Gastrocnemius medialis (tissue), 4 donors: Measurements from ENCODE around the gene SMYD3. TPM values are rescaled to one million over a fixed set of nuclear protein-coding genes. Genes with fewer than 3 reads are reported as not detected.

Experiments used
- ATAC-seq, 2 donors: fragments of 150-250 bp; one replicate each; pipeline ENCODE4 v1.9.1; 2016
- DNase-seq, 2 donors: peaks; one replicate each; pipeline ENCODE4 v3.0.0-alpha.2; 2019
- H3K27ac ChIP-seq, 4 donors: fragments of 200-600 bp; sonication (generic); 1 replicate in 1 of 4; 2 replicates in 3 of 4; pipeline ENCODE4 v1.5.1; 2016 to 2018; ENCODE audit warnings: mild to moderate bottlenecking in 2 of 4, moderate library complexity in 1 of 4
- H3K27me3 ChIP-seq, 3 donors: fragments of 200-600 bp; sonication (generic) in 2 of 3; 1 replicate in 1 of 3; 2 replicates in 2 of 3; pipeline versions ENCODE4 v1.5.1 to v1.6.0; 2016 to 2019; ENCODE audit warnings: mild to moderate bottlenecking in 1 of 3, moderate library complexity in 1 of 3
- H3K36me3 ChIP-seq, 2 donors: fragments of 200-600 bp; sonication (generic) in 1 of 2; one replicate each; pipeline ENCODE4 v1.5.1; 2017 to 2018
- H3K4me1 ChIP-seq, 2 donors: fragments of 200-600 bp; sonication (generic) in 1 of 2; one replicate each; pipeline ENCODE4 v1.5.1; 2016 to 2017; ENCODE audit warnings: mild to moderate bottlenecking in 2 of 2
- H3K4me3 ChIP-seq, 4 donors: fragments of 200-600 bp; sonication (generic) in 3 of 4; 1 replicate in 1 of 4; 2 replicates in 3 of 4; pipeline ENCODE4 v1.5.1; 2016 to 2019; ENCODE audit warnings: mild to moderate bottlenecking in 2 of 4
- H3K9me3 ChIP-seq, 3 donors: fragments of 200-600 bp; sonication (generic) in 2 of 3; 1 replicate in 1 of 3; 2 replicates in 2 of 3; pipeline ENCODE4 v1.5.1; 2016 to 2019
- POLR2A ChIP-seq, 2 donors: fragments of 450-650 bp; IDR thresholded peaks; one replicate each; pipeline ENCODE4 v1.6.1; 2017; ENCODE audit warnings: antibody characterized with exemption in 2 of 2, mild to moderate bottlenecking in 2 of 2, moderate library complexity in 2 of 2
- in situ Hi-C, 4 donors: fragments of 200-750 bp; cut with MboI; loops; one replicate each; pipeline versions ENCODE4 v1.15.0 to v1.8.0; 2017; ENCODE audit warnings: low sequenced_read_pairs in 4 of 4
- intact Hi-C: fragments of 100-400 bp; cut with DNase I; formaldehyde crosslinking; loops from one replicate; pipeline ENCODE4 v1.15.1; 2023; ENCODE audit warnings: low total_unique reads
- total RNA-seq, 4 donors: library from RNA; depleted of rRNA; stranded (reverse); fragments of >200 nt; gene quantifications; one replicate each; pipeline versions ENCODE4 v1.1.0 to v1.2.3, GENCODE V29; 2016
- TF ChIP-seq, protein P1 (sequence below), 5 experiments: fragments of 450-650 bp in 3 of 5; fragments of 200-600 bp in 2 of 5; sonication (generic) in 2 of 5; IDR thresholded peaks in 4 of 5; conservative IDR thresholded peaks in 1 of 5; 1 replicate in 4 of 5; 2 replicates in 1 of 5; pipeline ENCODE4 v1.5.1; 2016 to 2019; ENCODE audit warnings: antibody characterized with exemption in 5 of 5, mild to moderate bottlenecking in 3 of 5, moderate library complexity in 3 of 5

SMYD3 gene
- total RNA-seq, 4 donors from 2014 or later = 4.4 to 10.3 (median 6.3) TPM

DNA sequence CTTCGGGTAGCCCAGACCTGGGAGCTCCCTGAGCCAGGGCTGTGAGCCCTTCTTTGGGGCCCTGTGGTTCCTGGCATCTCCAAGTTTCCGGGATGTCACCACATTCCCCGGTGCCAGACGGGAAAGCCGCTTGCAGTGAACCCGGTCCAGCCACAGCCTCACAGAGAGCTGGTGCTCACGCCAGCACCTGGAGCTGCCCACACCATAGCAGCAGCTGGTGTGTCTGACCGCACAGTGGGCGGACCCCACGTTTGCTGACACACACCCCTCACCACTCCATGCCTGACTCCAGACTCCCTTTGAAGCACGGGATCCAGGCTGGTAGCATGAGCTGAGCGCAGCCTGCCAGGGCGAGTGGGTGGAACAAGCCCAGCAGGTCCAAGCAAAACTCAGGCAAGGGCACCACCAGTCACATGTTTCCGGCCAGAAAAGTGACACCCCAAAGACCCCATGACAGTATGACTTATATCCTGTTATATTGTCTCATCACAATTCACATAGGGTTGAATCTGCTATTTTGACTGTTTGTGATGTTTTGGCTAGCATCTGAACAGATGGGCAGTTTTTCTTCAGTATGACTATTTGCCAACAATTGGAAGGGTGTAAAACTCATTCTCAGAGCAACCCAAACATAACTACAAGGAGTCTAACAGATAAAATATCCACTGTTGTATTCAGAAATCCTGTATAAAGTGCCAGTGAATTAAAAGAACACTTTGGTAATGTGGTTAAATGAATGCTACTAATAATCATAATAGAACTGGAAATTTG, 285.4 kb downstream of the SMYD3 start:
- intact Hi-C loops (no loop called here), in situ Hi-C loops (no loop called here)
- H3K36me3 ChIP-seq = no peaks in the 10 kb centered on the region
- ATAC-seq = no peak
- no peak overlapping the region for H3K27ac ChIP-seq
- TF ChIP-seq POLR2A (IDR thresholded peaks at IDR 0.05) = no peak
- no peak overlapping the region for H3K4me3 ChIP-seq
- H3K4me1 ChIP-seq = no peaks in the 10 kb centered on the region
- no peak for DNase-seq
- H3K27me3 ChIP-seq = no peaks in the 10 kb centered on the region
- H3K9me3 ChIP-seq = no peaks in the 10 kb centered on the region

GRCh38 chr1:246220495-246221065, 286.5 kb downstream of the SMYD3 start:
- in situ Hi-C loops = no loop called here
- intact Hi-C loops = no loop called here
- no peak for TF ChIP-seq POLR2A (IDR thresholded peaks at IDR 0.05)
- TF ChIP-seq, protein P1, sequence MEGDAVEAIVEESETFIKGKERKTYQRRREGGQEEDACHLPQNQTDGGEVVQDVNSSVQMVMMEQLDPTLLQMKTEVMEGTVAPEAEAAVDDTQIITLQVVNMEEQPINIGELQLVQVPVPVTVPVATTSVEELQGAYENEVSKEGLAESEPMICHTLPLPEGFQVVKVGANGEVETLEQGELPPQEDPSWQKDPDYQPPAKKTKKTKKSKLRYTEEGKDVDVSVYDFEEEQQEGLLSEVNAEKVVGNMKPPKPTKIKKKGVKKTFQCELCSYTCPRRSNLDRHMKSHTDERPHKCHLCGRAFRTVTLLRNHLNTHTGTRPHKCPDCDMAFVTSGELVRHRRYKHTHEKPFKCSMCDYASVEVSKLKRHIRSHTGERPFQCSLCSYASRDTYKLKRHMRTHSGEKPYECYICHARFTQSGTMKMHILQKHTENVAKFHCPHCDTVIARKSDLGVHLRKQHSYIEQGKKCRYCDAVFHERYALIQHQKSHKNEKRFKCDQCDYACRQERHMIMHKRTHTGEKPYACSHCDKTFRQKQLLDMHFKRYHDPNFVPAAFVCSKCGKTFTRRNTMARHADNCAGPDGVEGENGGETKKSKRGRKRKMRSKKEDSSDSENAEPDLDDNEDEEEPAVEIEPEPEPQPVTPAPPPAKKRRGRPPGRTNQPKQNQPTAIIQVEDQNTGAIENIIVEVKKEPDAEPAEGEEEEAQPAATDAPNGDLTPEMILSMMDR (IDR thresholded peaks at IDR 0.05 in 4 of 5, conservative IDR thresholded peaks at IDR 0.05 in 1 of 5) = no peak

DNA sequence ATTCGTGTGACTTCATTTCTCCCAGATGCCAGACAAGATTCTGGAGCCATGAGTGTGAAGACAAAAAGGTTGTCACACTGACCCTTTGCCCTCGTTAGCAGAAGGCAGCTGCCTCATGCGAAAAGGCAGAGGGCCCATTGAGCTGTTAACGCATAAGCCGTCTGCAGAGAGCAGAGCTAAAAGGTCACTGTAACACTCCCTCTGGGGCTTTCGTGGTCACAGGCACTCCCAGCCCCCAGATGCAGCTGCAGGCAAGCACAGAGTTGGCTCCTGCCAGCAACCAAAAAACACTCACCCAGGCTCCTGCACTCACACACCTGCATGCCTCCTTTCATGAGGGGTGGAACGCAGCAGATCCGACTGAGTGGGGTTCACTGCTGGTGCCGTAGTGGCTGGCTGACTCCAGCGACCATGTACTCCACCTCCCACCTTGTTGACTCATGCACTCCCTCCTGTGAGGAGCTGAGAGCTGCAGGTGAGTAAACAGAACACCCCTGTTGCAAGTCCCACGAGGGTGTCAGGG, 287.5 kb downstream of the SMYD3 start:
- no peaks in the 10 kb centered on the region for H3K36me3 ChIP-seq
- no peak overlapping the region for H3K27ac ChIP-seq
- no peaks in the 10 kb centered on the region for H3K9me3 ChIP-seq
- ATAC-seq (no peak), DNase-seq (no peak)
- no peaks in the 10 kb centered on the region for H3K27me3 ChIP-seq
- intact Hi-C loops = no loop called here
- TF ChIP-seq POLR2A (IDR thresholded peaks at IDR 0.05) = no peak
- TF ChIP-seq, protein P1 (IDR thresholded peaks at IDR 0.05 in 4 of 5, conservative IDR thresholded peaks at IDR 0.05 in 1 of 5) = no peak
- in situ Hi-C loops = no loop called here
- H3K4me1 ChIP-seq = no peaks in the 10 kb centered on the region
- no peak overlapping the region for H3K4me3 ChIP-seq

More at GRCh38 chr1:246220495-246221065, 286.5 kb downstream of the SMYD3 start:
- no peaks in the 10 kb centered on the region for H3K9me3 ChIP-seq
- ATAC-seq = no peak
- no peaks in the 10 kb centered on the region for H3K4me1 ChIP-seq
- DNase-seq = no peak
- no peak overlapping the region for H3K27ac ChIP-seq
- H3K36me3 ChIP-seq = no peaks in the 10 kb centered on the region
- no peak overlapping the region for H3K4me3 ChIP-seq
- H3K27me3 ChIP-seq = no peaks in the 10 kb centered on the region

DNA sequence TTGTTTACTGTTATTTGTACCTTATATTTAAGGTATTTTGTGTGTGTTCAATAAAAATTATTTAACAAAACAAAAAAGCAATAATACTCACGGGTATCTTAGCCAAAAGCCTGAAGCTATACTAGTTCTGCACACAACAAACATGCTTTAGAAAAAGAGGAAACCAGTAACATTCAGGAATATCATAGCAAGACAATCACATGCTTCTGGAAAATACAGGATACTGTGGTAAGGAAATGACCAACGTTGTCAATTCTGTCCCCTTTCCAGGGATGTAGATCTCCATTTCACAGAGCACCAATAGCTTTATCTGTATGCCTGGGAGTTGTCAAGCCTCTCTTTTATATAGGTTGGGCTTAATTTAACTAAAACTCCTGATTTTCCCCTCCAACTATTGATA, 288.4 kb downstream of the SMYD3 start:
- Histone ChIP-seq H3K9me3 (no peaks in the 10 kb centered on the region), H3K27me3 (no peaks in the 10 kb centered on the region), H3K4me1 (no peaks in the 10 kb centered on the region), H3K27ac (no peak overlapping the region), H3K4me3 (no peak overlapping the region), H3K36me3 (no peaks in the 10 kb centered on the region)
- DNase-seq (no peak), ATAC-seq (no peak)
- in situ Hi-C loops (no loop called here), intact Hi-C loops (no loop called here)
- TF ChIP-seq, protein P1 (IDR thresholded peaks at IDR 0.05 in 4 of 5, conservative IDR thresholded peaks at IDR 0.05 in 1 of 5) = no peak
- no peak for TF ChIP-seq POLR2A (IDR thresholded peaks at IDR 0.05)

DNA sequence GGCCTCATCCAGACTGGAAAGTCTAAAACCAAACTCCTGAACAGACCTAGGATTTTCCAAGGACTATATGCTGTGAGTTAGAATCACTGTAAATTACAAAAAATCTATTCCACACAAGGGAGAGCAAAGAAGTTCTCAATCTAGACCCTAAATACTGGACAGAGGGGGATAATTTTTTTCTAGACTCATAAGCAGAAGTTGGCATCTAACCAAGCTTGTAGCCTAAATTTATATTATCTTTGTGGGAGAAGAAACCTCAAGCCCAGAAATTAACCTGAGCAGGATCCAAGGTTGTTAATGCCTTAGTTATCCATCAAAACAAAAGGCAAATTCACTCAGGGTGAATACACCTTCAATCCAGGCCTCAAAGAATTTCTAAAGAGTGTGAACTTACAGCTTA, 290.2 kb downstream of the SMYD3 start:
- Histone ChIP-seq H3K36me3 (no peaks in the 10 kb centered on the region), H3K27me3 (no peaks in the 10 kb centered on the region), H3K4me3 (no peak overlapping the region), H3K27ac (no peak overlapping the region), H3K9me3 (no peaks in the 10 kb centered on the region), H3K4me1 (no peaks in the 10 kb centered on the region)
- in situ Hi-C loops (no loop called here), intact Hi-C loops (no loop called here)
- no peak for DNase-seq
- TF ChIP-seq, protein P1 (IDR thresholded peaks at IDR 0.05 in 4 of 5, conservative IDR thresholded peaks at IDR 0.05 in 1 of 5) = no peak
- TF ChIP-seq POLR2A (IDR thresholded peaks at IDR 0.05) = no peak
- ATAC-seq = no peak
